Erythroblast (primary cell): ENCODE measurements around the gene IMMP2L.

Source experiments
- GATA1 ChIP-seq: IDR thresholded peaks from 2 replicates; pipeline ENCODE4 v1.6.1; 2011; ENCODE audit warnings: low read depth, mild to moderate bottlenecking, control low read depth, low read length, moderate library complexity
- POLR2A ChIP-seq: IDR thresholded peaks from 2 replicates; pipeline ENCODE4 v1.6.1; 2011; ENCODE audit warnings: mild to moderate bottlenecking, low read length

GRCh38 chr7:111094419-111094818 is 467.9 kb downstream of the IMMP2L start:
- TF ChIP-seq POLR2A (no peak), GATA1 (no peak)
